H1 (cell line): ENCODE data around the gene PHLDA3. TPM values are rescaled to one million over a fixed set of nuclear protein-coding genes. Genes with fewer than 3 reads are reported as not detected.

Experiments
- CTCF ChIA-PET: fragments of 300-600 bp; sonication (Branson Sonifier 250); formaldehyde crosslinking; loops from one replicate; lab custom pipeline; 2021; ENCODE audit not compliant: partially characterized antibody; lab: Charles Lee
- POLR2A ChIA-PET: fragments of 300-600 bp; sonication (Branson Sonifier 250); formaldehyde crosslinking; loops from one replicate; lab custom pipeline; 2021; ENCODE audit warnings: inconsistent platforms; ENCODE audit not compliant: partially characterized antibody; lab: Charles Lee
- DNase-seq, 2 experiments: peaks; one replicate each; pipeline versions ENCODE4 v3.0.0 to v3.0.0-alpha.2; 2010 to 2022; ENCODE audit warnings: low spot score in 2 of 2, low read depth in 1 of 2, mixed read lengths in 1 of 2
- FAIRE-seq: peaks from 2 replicates; lab custom pipeline; 2011; peaks lifted over from hg19 to GRCh38; lab: Jason Lieb, UNC
- H2AFZ ChIP-seq: 2 replicates; pipeline ENCODE4 v1.8.1; 2012; ENCODE audit warnings: low read length, inconsistent platforms
- H2AK5ac ChIP-seq: 2 replicates; pipeline ENCODE4 v1.6.1; 2013; ENCODE audit warnings: low read depth, low read length
- H2BK120ac ChIP-seq: replicated peaks from 2 replicates; pipeline ENCODE3; 2013; ENCODE audit warnings: low read depth, low read length, inconsistent platforms
- H2BK12ac ChIP-seq: 2 replicates; pipeline ENCODE4 v1.6.1; 2013; ENCODE audit warnings: low read depth, low read length
- H2BK15ac ChIP-seq: 2 replicates; pipeline ENCODE4 v1.6.1; 2013; ENCODE audit warnings: low read length
- H2BK20ac ChIP-seq: 2 replicates; pipeline ENCODE4 v1.6.1; 2013; ENCODE audit warnings: low read length
- H2BK5ac ChIP-seq: 2 replicates; pipeline ENCODE4 v1.6.1; 2013; ENCODE audit warnings: low read depth, low read length
- H3K14ac ChIP-seq: 2 replicates; pipeline ENCODE4 v1.6.1; 2013; ENCODE audit warnings: inconsistent platforms; ENCODE audit not compliant: insufficient read length
- H3K18ac ChIP-seq: 2 replicates; pipeline ENCODE4 v1.6.1; 2013; ENCODE audit warnings: low read length; ENCODE audit errors: extremely low read depth
- H3K23ac ChIP-seq: 2 replicates; pipeline ENCODE4 v1.6.1; 2013; ENCODE audit warnings: inconsistent platforms; ENCODE audit not compliant: insufficient read length
- H3K23me2 ChIP-seq: 2 replicates; pipeline ENCODE4 v1.6.1; 2013; ENCODE audit warnings: low read depth, low read length
- H3K27ac ChIP-seq: 2 replicates; pipeline ENCODE4 v1.6.1; 2011; ENCODE audit warnings: low read depth, low read length, inconsistent platforms
- H3K27me3 ChIP-seq, 4 experiments: replicated peaks in 1 of 4; 1 replicate in 1 of 4; 2 replicates in 3 of 4; pipeline versions ENCODE4 v1.6.1 to v1.8.1; 2011 to 2013; ENCODE audit warnings: low read length in 3 of 4, mild to moderate bottlenecking in 3 of 4, inconsistent platforms in 2 of 4, mixed read lengths in 2 of 4, moderate library complexity in 1 of 4; ENCODE audit not compliant: control insufficient read depth in 3 of 4, insufficient read depth in 3 of 4; ENCODE audit errors: extremely low read depth in 1 of 4
- H3K36me3 ChIP-seq, 4 experiments: 2 replicates each; pipeline versions ENCODE4 v1.6.1 to v1.8.1; 2011 to 2013; ENCODE audit warnings: mild to moderate bottlenecking in 4 of 4, low read length in 3 of 4, moderate library complexity in 2 of 4, control low read depth in 1 of 4, inconsistent platforms in 1 of 4; ENCODE audit not compliant: insufficient read depth in 4 of 4, control insufficient read depth in 2 of 4
- H3K4ac ChIP-seq: replicated peaks from 2 replicates; pipeline ENCODE3; 2013; ENCODE audit warnings: low read length, low read depth, mixed read lengths, inconsistent platforms; ENCODE audit not compliant: insufficient read length
- H3K4me1 ChIP-seq, 4 experiments: replicated peaks in 1 of 4; 1 replicate in 1 of 4; 2 replicates in 3 of 4; pipeline versions ENCODE4 v1.6.1 to v1.8.1; 2011 to 2013; ENCODE audit warnings: low read length in 3 of 4, inconsistent platforms in 2 of 4, mixed read lengths in 1 of 4; ENCODE audit not compliant: insufficient read depth in 4 of 4, control insufficient read depth in 3 of 4
- H3K4me2 ChIP-seq, 2 experiments: 2 replicates each; pipeline versions ENCODE4 v1.6.1 to v1.8.1; 2011 to 2013; ENCODE audit warnings: low read depth in 2 of 2, low read length in 2 of 2, control low read depth in 1 of 2, inconsistent platforms in 1 of 2, mild to moderate bottlenecking in 1 of 2; ENCODE audit not compliant: insufficient read depth in 1 of 2
- H3K4me3 ChIP-seq, 4 experiments: fragments of 200-600, 300-600 bp in 1 of 4; sonication (generic), shearing (Covaris generic), sonication (Bioruptor Twin) in 1 of 4; 2 replicates each; pipeline versions ENCODE4 v1.5.1 to v1.8.1; 2011 to 2016; ENCODE audit warnings: low read length in 4 of 4, low read depth in 3 of 4, control low read depth in 2 of 4, inconsistent platforms in 2 of 4, mild to moderate bottlenecking in 2 of 4, mixed read lengths in 1 of 4, moderate library complexity in 1 of 4; ENCODE audit not compliant: insufficient read depth in 2 of 4; ENCODE audit errors: extremely low read depth in 1 of 4
- H3K56ac ChIP-seq: replicated peaks from 2 replicates; pipeline ENCODE3; 2013; ENCODE audit warnings: low read depth, mild to moderate bottlenecking, mixed read lengths, low read length, inconsistent platforms; ENCODE audit not compliant: insufficient read length
- H3K79me1 ChIP-seq: 2 replicates; pipeline ENCODE4 v1.6.1; 2013; ENCODE audit warnings: low read depth, low read length, control low read depth
- H3K79me2 ChIP-seq, 2 experiments: 2 replicates each; pipeline versions ENCODE4 v1.6.1 to v1.8.1; 2012 to 2013; ENCODE audit warnings: low read length in 2 of 2, mild to moderate bottlenecking in 2 of 2, inconsistent platforms in 1 of 2; ENCODE audit not compliant: insufficient read depth in 2 of 2, control insufficient read depth in 1 of 2
- H3K9ac ChIP-seq, 4 experiments: replicated peaks in 1 of 4; 1 replicate in 1 of 4; 2 replicates in 3 of 4; pipeline versions ENCODE4 v1.6.1 to v1.8.1; 2011 to 2013; ENCODE audit warnings: low read depth in 3 of 4, low read length in 3 of 4, control low read depth in 2 of 4, mild to moderate bottlenecking in 2 of 4, moderate library complexity in 2 of 4, inconsistent platforms in 1 of 4; ENCODE audit errors: extremely low read depth in 1 of 4
- H3K9me3 ChIP-seq, 2 experiments: 2 replicates each; pipeline versions ENCODE4 v1.6.1 to v1.8.1; 2012 to 2013; ENCODE audit warnings: mild to moderate bottlenecking in 2 of 2, moderate library complexity in 2 of 2, control low read depth in 1 of 2, inconsistent platforms in 1 of 2, low read depth in 1 of 2, low read length in 1 of 2, mixed read lengths in 1 of 2; ENCODE audit not compliant: insufficient read depth in 2 of 2
- H4K20me1 ChIP-seq, 2 experiments: replicated peaks in 1 of 2; 2 replicates each; pipeline versions ENCODE3 to v1.8.1; 2011 to 2013; ENCODE audit warnings: inconsistent platforms in 2 of 2, low read length in 2 of 2, mild to moderate bottlenecking in 1 of 2; ENCODE audit not compliant: insufficient read depth in 2 of 2, control insufficient read depth in 1 of 2
- H4K5ac ChIP-seq: 2 replicates; pipeline ENCODE4 v1.6.1; 2013; ENCODE audit warnings: low read length, low read depth, mixed read lengths, inconsistent platforms; ENCODE audit not compliant: insufficient read length
- H4K8ac ChIP-seq: 2 replicates; pipeline ENCODE4 v1.8.0; 2013; ENCODE audit warnings: mild to moderate bottlenecking, moderate library complexity, low read length, inconsistent platforms; ENCODE audit not compliant: insufficient read depth; ENCODE audit errors: extremely low read depth
- H4K91ac ChIP-seq: replicated peaks from 2 replicates; pipeline ENCODE3; 2013; ENCODE audit warnings: low read length, mixed read lengths, inconsistent platforms; ENCODE audit not compliant: insufficient read length
- USF2 ChIP-seq: IDR thresholded peaks from 2 replicates; pipeline ENCODE4 v1.6.1; 2011; ENCODE audit warnings: low read length, improper control_type of control experiment
- WGBS, 2 experiments: shearing (Covaris generic) in 1 of 2; methylation state at CpG; one replicate each; pipeline versions ENCODE4 v1.1.6 to v1.1.7; 2013 to 2015; ENCODE audit warnings: low lambda C conversion rate in 2 of 2, mixed read lengths in 2 of 2, inconsistent platforms in 1 of 2, low coverage in 1 of 2, missing lambda C conversion rate in 1 of 2; ENCODE audit not compliant: insufficient replicate concordance in 2 of 2, insufficient coverage in 1 of 2, insufficient read length in 1 of 2; ENCODE audit errors: extremely low coverage in 1 of 2, missing lambda C conversion rate in 1 of 2; 5-methylcytosine and 5-hydroxymethylcytosine counted together
- polyA plus RNA-seq, 7 experiments: library from polyadenylated mRNA; depleted of rRNA in 3 of 7; stranded (reverse) in 5 of 7; unstranded in 2 of 7; fragments of >200 nt in 5 of 7; fragments of 200-250 nt in 2 of 7; gene quantifications; 1 replicate in 5 of 7; 2 replicates in 1 of 7; 4 replicates in 1 of 7; pipeline versions ENCODE4 v1.2.1 to v1.2.3, GENCODE V29; 2011 to 2013; ENCODE audit warnings: missing spikeins in 2 of 7, mixed read lengths in 2 of 7
- total RNA-seq: library from RNA; stranded (reverse); fragmentation: NEBNext Ultra II Directional; extraction: Animal tissue kit (Norgen Biotek cat#: 25700); gene quantifications from 2 replicates; pipeline ENCODE4 v1.2.1, GENCODE V29; 2021

The PHLDA3 gene
- total and polyA plus RNA-seq, 2 of the 8 experiments (the other 6 are each of a cell fraction or from before 2014, with no cell fraction given): 25.5 to 27.5 TPM

GRCh38 chr1:201502511-201502857 lies 33.5 kb upstream of the PHLDA3 start:
- H3K4me2 ChIP-seq: no peak overlapping the region; a peak in 1 of 4 replicates
- FAIRE-seq (no peak), DNase-seq (no peak)
- H3K36me3 ChIP-seq: no peaks in the 10 kb centered on the region
- H2BK15ac ChIP-seq: 0 out of 2 replicates have a peak overlapping the region, but pooled peaks have one; percentile 10
- H3K4me3 ChIP-seq: no peak overlapping the region
- peaks cover 8% of the 10 kb centered on the region for H3K23me2 ChIP-seq
- no peak overlapping the region for H2AFZ ChIP-seq
- H3K18ac ChIP-seq: no peak overlapping the region; the same call in 1 of the 2 replicates
- 0 out of 2 replicates have a peak overlapping the region, but pooled peaks have one; percentile 34 for H2BK20ac ChIP-seq
- H3K27ac ChIP-seq: no peak overlapping the region
- ChIA-PET POLR2A (interaction anchor here (0.7 to 6.9 kb wide), 7 partner anchors 8 to 106 kb away, joined by 3 to 52 read pairs (median 4); no protein-coding TSS in a partner anchor), CTCF (interaction anchor here (0.7 to 27.5 kb wide), 8 partner anchors 7 to 310 kb away, joined by 3 to 929 read pairs (median 9); partner anchors contain the start of gene NAV1)
- H2AK5ac ChIP-seq: peak overlapping the region; percentile 75; the same call in 1 of the 2 replicates
- H2BK12ac ChIP-seq: peak overlapping the region; percentile 97; the same call in 1 of the 2 replicates
- H3K9ac ChIP-seq: no peak overlapping the region
- no peak overlapping the region for H4K8ac ChIP-seq
- H3K79me2 ChIP-seq: no peaks in the 10 kb centered on the region
- H3K14ac ChIP-seq: no peak overlapping the region
- H3K4ac ChIP-seq: no peak overlapping the region
- WGBS, 2 experiments: 88% methylated on average over 3 of the region's 3 CpGs; no CpG with 5 or more reads in 1 of the 2 experiments
- no peak overlapping the region for H3K56ac ChIP-seq
- peaks cover 13 to 34% (median 25%) of the 10 kb centered on the region in 4 experiments for H3K4me1 ChIP-seq
- H4K5ac ChIP-seq: no peak overlapping the region
- peaks cover 3 to 20% (median 14%) of the 10 kb centered on the region in 4 experiments for H3K27me3 ChIP-seq
- no peaks in the 10 kb centered on the region for H3K79me1 ChIP-seq
- H3K9me3 ChIP-seq: no peaks in the 10 kb centered on the region
- no peak overlapping the region for H2BK120ac ChIP-seq
- H3K23ac ChIP-seq: no peak overlapping the region
- H4K91ac ChIP-seq: no peak overlapping the region
- peak overlapping the region; percentile 38; the same call in 1 of the 2 replicates for H2BK5ac ChIP-seq
- no peaks in the 10 kb centered on the region for H4K20me1 ChIP-seq
- TF ChIP-seq USF2: no peak
